Smooth muscle cell (in vitro differentiated cells): ENCODE data around the gene SSH2. TPM values are rescaled to one million over a fixed set of nuclear protein-coding genes. Genes with fewer than 3 reads are reported as not detected.

Source experiments
- DNase-seq: peaks from one replicate; lab custom pipeline; 2025; ENCODE audit not compliant: unreplicated experiment; lab: John Stamatoyannopoulos, UW
- H2AFZ ChIP-seq: fragments of 200-600 bp; sonication (generic); 2 replicates; pipeline ENCODE4 v1.6.0; 2016; ENCODE audit warnings: antibody characterized with exemption, low read depth, mild to moderate bottlenecking
- H3F3A ChIP-seq: fragments of 200-600 bp; sonication (generic); 2 replicates; pipeline ENCODE4 v1.6.0; 2017; ENCODE audit warnings: antibody characterized with exemption, low read depth
- H3K27ac ChIP-seq: fragments of 200-600 bp; sonication (generic); 2 replicates; pipeline ENCODE4 v1.5.1; 2016; ENCODE audit warnings: low read depth, mild to moderate bottlenecking
- H3K27me3 ChIP-seq: fragments of 200-600 bp; sonication (generic); 2 replicates; pipeline ENCODE4 v1.6.1; 2016; ENCODE audit warnings: low read depth, mild to moderate bottlenecking
- H3K36me3 ChIP-seq: fragments of 200-600 bp; sonication (generic); 2 replicates; pipeline ENCODE4 v1.5.1; 2016; ENCODE audit warnings: low read depth
- H3K4me1 ChIP-seq: fragments of 200-600 bp; sonication (generic); 2 replicates; pipeline ENCODE4 v1.5.1; 2016; ENCODE audit warnings: low read depth
- H3K4me2 ChIP-seq: fragments of 200-600 bp; sonication (generic); 2 replicates; pipeline ENCODE4 v1.6.0; 2016; ENCODE audit warnings: mild to moderate bottlenecking
- H3K4me3 ChIP-seq: fragments of 200-600 bp; sonication (generic); 2 replicates; pipeline ENCODE4 v1.5.1; 2016; ENCODE audit warnings: mild to moderate bottlenecking
- H3K79me2 ChIP-seq: fragments of 200-600 bp; sonication (generic); 2 replicates; pipeline ENCODE4 v1.6.0; 2016; ENCODE audit warnings: low read depth, mild to moderate bottlenecking
- H3K9ac ChIP-seq: fragments of 200-600 bp; sonication (generic); 2 replicates; pipeline ENCODE4 v1.6.0; 2016; ENCODE audit warnings: low read depth
- H3K9me3 ChIP-seq: fragments of 200-600 bp; sonication (generic); replicated peaks from 2 replicates; pipeline ENCODE4 v1.5.1; 2016; ENCODE audit warnings: low read depth
- H4K20me1 ChIP-seq: fragments of 200-600 bp; sonication (generic); 2 replicates; pipeline ENCODE4 v1.6.0; 2016; ENCODE audit warnings: low read depth
- CTCF ChIP-seq: fragments of 200-600 bp; sonication (generic); IDR thresholded peaks from 2 replicates; pipeline ENCODE4 v1.5.1; 2017; ENCODE audit warnings: borderline replicate concordance, mild to moderate bottlenecking, antibody characterized with exemption; ENCODE audit not compliant: insufficient read depth, poor library complexity, severe bottlenecking
- WGBS: methylation state at CpG from one replicate; pipeline ENCODE4 v1.1.7; 2016; ENCODE audit warnings: low lambda C conversion rate; 5-methylcytosine and 5-hydroxymethylcytosine counted together
- polyA plus RNA-seq: library from polyadenylated mRNA; unstranded; fragments of >200 nt; fragmentation: Nextera tagmentation; extraction: Ambion mirVana; gene quantifications from 2 replicates; pipeline ENCODE4 v1.2.1, GENCODE V29; 2016
- total RNA-seq: library from RNA; depleted of rRNA; stranded (reverse); fragments of >200 nt; gene quantifications from 2 replicates; pipeline ENCODE4 v1.2.3, GENCODE V29; 2014

Gene SSH2
- total and polyA plus RNA-seq, 2 experiments from 2014 or later = 9.7 to 10.4 TPM

- Histone ChIP-seq H3K27me3 (no peaks in the 10 kb centered on the region), H3K79me2 (no peaks in the 10 kb centered on the region), H3K36me3 (no peaks in the 10 kb centered on the region), H3K4me2 (no peak overlapping the region), H4K20me1 (no peaks in the 10 kb centered on the region), H2AFZ (no peak overlapping the region), H3F3A (no peaks in the 10 kb centered on the region), H3K4me1 (no peaks in the 10 kb centered on the region), H3K4me3 (no peak overlapping the region), H3K27ac (no peak overlapping the region), H3K9ac (no peak overlapping the region), H3K9me3 (no peaks in the 10 kb centered on the region)
- DNase-seq = no peak
- WGBS = 12% methylated on average over 2 of the region's 2 CpGs
- no peak for TF ChIP-seq CTCF
Measured at GRCh38 chr17:29699283-29699682, 230.7 kb downstream of the SSH2 start.

- Histone ChIP-seq H4K20me1 (no peaks in the 10 kb centered on the region), H3K27ac (no peak overlapping the region), H3K4me3 (no peak overlapping the region), H3K4me2 (no peak overlapping the region), H3K9ac (no peak overlapping the region), H3K4me1 (no peaks in the 10 kb centered on the region), H3K79me2 (no peaks in the 10 kb centered on the region), H3F3A (no peaks in the 10 kb centered on the region), H3K9me3 (no peaks in the 10 kb centered on the region), H2AFZ (no peak overlapping the region), H3K36me3 (no peaks in the 10 kb centered on the region), H3K27me3 (no peaks in the 10 kb centered on the region)
- no peak for DNase-seq
- TF ChIP-seq CTCF = no peak
- 64% methylated on average over 1 of the region's 1 CpG for WGBS
Measured at GRCh38 chr17:29698837-29699236, 231.2 kb downstream of the SSH2 start.

- Histone ChIP-seq H2AFZ (no peak overlapping the region), H3K4me3 (no peak overlapping the region), H3K27ac (no peak overlapping the region), H4K20me1 (no peaks in the 10 kb centered on the region), H3K4me2 (no peak overlapping the region), H3K9ac (no peak overlapping the region), H3K36me3 (no peaks in the 10 kb centered on the region), H3K4me1 (no peaks in the 10 kb centered on the region), H3F3A (no peaks in the 10 kb centered on the region), H3K27me3 (no peaks in the 10 kb centered on the region), H3K79me2 (no peaks in the 10 kb centered on the region), H3K9me3 (no peaks in the 10 kb centered on the region)
- no peak for TF ChIP-seq CTCF
- 92% methylated on average over 6 of the region's 6 CpGs for WGBS
- no peak for DNase-seq
Measured at GRCh38 chr17:29698019-29698777, 231.8 kb downstream of the SSH2 start.

- WGBS = 73% methylated on average over 3 of the region's 3 CpGs
- Histone ChIP-seq H3K9ac (no peak overlapping the region), H3F3A (no peaks in the 10 kb centered on the region), H2AFZ (no peak overlapping the region), H3K4me1 (no peaks in the 10 kb centered on the region), H3K4me2 (no peak overlapping the region), H3K27me3 (no peaks in the 10 kb centered on the region), H4K20me1 (no peaks in the 10 kb centered on the region), H3K27ac (no peak overlapping the region), H3K9me3 (no peaks in the 10 kb centered on the region), H3K79me2 (no peaks in the 10 kb centered on the region), H3K4me3 (no peak overlapping the region), H3K36me3 (no peaks in the 10 kb centered on the region)
- no peak for TF ChIP-seq CTCF
- DNase-seq = no peak
Measured at GRCh38 chr17:29697371-29697770, 232.7 kb downstream of the SSH2 start.
